Measurements from ENCODE around the gene MVB12A. TPM values are rescaled to one million over a fixed set of nuclear protein-coding genes. Genes with fewer than 3 reads are reported as not detected.

The MVB12A gene
- total and polyA plus RNA-seq, 9 of the 15 experiments (the other 6 are each of a cell fraction or from before 2014, with no cell fraction given), result 1.2 to 46.2 (median 22.4) TPM

DNA sequence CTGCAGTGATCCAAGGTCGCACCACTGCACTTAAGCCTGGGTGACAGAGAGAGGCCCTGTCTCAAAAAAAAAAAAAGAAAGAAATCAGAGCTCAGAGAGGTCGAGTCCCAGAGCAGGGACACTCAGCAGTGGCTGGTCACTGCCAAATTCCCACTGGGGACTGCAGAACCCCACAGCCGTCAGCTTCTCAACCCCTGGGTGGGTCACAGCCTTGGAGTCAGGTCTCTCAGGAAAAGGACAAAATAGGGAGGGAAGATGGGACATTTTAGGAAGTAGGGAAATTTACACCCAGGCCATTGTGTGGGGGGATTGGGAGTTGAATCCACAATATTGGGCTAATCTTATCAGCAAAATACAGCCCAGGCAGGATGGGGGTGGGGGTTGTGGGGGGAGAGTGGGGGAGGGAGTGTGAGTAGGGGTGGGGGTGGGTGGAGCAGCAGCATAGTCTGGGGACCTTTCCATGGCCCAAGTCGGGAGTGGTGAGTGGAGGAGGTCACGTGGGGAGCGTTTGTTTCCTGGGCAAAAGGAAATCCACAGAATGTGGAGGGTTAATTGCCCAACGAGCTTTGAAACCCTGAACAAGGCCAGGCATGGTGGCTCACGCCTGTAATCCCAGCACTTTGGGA, 20.8 kb upstream of the MVB12A start (continued):
- TF ChIP-seq, protein P1, sequence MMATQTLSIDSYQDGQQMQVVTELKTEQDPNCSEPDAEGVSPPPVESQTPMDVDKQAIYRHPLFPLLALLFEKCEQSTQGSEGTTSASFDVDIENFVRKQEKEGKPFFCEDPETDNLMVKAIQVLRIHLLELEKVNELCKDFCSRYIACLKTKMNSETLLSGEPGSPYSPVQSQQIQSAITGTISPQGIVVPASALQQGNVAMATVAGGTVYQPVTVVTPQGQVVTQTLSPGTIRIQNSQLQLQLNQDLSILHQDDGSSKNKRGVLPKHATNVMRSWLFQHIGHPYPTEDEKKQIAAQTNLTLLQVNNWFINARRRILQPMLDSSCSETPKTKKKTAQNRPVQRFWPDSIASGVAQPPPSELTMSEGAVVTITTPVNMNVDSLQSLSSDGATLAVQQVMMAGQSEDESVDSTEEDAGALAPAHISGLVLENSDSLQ (IDR thresholded peaks at IDR 0.05), result no peak
- no peak for TF ChIP-seq FUS (optimal IDR thresholded peaks at IDR 0.05; ENCODE audit: low read depth, low read length)
- no peak for TF ChIP-seq CHD2 (IDR thresholded peaks at IDR 0.05; ENCODE audit: low read depth, low read length)
- TF ChIP-seq ZNF444 (CRISPR knock-in tag; IDR thresholded peaks at IDR 0.05), result no peak
- TF ChIP-seq ZKSCAN3 (CRISPR knock-in tag; IDR thresholded peaks at IDR 0.05), result no peak
- TF ChIP-seq PHF8 (IDR thresholded peaks at IDR 0.05; ENCODE audit: borderline replicate concordance, low read length), result no peak
- no peak for TF ChIP-seq TRIM28 (IDR thresholded peaks at IDR 0.05)
- no peak for TF ChIP-seq NR2F6 (CRISPR knock-in tag; IDR thresholded peaks at IDR 0.05)
- TF ChIP-seq, protein P2, sequence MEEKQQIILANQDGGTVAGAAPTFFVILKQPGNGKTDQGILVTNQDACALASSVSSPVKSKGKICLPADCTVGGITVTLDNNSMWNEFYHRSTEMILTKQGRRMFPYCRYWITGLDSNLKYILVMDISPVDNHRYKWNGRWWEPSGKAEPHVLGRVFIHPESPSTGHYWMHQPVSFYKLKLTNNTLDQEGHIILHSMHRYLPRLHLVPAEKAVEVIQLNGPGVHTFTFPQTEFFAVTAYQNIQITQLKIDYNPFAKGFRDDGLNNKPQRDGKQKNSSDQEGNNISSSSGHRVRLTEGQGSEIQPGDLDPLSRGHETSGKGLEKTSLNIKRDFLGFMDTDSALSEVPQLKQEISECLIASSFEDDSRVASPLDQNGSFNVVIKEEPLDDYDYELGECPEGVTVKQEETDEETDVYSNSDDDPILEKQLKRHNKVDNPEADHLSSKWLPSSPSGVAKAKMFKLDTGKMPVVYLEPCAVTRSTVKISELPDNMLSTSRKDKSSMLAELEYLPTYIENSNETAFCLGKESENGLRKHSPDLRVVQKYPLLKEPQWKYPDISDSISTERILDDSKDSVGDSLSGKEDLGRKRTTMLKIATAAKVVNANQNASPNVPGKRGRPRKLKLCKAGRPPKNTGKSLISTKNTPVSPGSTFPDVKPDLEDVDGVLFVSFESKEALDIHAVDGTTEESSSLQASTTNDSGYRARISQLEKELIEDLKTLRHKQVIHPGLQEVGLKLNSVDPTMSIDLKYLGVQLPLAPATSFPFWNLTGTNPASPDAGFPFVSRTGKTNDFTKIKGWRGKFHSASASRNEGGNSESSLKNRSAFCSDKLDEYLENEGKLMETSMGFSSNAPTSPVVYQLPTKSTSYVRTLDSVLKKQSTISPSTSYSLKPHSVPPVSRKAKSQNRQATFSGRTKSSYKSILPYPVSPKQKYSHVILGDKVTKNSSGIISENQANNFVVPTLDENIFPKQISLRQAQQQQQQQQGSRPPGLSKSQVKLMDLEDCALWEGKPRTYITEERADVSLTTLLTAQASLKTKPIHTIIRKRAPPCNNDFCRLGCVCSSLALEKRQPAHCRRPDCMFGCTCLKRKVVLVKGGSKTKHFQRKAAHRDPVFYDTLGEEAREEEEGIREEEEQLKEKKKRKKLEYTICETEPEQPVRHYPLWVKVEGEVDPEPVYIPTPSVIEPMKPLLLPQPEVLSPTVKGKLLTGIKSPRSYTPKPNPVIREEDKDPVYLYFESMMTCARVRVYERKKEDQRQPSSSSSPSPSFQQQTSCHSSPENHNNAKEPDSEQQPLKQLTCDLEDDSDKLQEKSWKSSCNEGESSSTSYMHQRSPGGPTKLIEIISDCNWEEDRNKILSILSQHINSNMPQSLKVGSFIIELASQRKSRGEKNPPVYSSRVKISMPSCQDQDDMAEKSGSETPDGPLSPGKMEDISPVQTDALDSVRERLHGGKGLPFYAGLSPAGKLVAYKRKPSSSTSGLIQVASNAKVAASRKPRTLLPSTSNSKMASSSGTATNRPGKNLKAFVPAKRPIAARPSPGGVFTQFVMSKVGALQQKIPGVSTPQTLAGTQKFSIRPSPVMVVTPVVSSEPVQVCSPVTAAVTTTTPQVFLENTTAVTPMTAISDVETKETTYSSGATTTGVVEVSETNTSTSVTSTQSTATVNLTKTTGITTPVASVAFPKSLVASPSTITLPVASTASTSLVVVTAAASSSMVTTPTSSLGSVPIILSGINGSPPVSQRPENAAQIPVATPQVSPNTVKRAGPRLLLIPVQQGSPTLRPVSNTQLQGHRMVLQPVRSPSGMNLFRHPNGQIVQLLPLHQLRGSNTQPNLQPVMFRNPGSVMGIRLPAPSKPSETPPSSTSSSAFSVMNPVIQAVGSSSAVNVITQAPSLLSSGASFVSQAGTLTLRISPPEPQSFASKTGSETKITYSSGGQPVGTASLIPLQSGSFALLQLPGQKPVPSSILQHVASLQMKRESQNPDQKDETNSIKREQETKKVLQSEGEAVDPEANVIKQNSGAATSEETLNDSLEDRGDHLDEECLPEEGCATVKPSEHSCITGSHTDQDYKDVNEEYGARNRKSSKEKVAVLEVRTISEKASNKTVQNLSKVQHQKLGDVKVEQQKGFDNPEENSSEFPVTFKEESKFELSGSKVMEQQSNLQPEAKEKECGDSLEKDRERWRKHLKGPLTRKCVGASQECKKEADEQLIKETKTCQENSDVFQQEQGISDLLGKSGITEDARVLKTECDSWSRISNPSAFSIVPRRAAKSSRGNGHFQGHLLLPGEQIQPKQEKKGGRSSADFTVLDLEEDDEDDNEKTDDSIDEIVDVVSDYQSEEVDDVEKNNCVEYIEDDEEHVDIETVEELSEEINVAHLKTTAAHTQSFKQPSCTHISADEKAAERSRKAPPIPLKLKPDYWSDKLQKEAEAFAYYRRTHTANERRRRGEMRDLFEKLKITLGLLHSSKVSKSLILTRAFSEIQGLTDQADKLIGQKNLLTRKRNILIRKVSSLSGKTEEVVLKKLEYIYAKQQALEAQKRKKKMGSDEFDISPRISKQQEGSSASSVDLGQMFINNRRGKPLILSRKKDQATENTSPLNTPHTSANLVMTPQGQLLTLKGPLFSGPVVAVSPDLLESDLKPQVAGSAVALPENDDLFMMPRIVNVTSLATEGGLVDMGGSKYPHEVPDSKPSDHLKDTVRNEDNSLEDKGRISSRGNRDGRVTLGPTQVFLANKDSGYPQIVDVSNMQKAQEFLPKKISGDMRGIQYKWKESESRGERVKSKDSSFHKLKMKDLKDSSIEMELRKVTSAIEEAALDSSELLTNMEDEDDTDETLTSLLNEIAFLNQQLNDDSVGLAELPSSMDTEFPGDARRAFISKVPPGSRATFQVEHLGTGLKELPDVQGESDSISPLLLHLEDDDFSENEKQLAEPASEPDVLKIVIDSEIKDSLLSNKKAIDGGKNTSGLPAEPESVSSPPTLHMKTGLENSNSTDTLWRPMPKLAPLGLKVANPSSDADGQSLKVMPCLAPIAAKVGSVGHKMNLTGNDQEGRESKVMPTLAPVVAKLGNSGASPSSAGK (IDR thresholded peaks at IDR 0.05), result no peak
- TF ChIP-seq, protein P3, sequence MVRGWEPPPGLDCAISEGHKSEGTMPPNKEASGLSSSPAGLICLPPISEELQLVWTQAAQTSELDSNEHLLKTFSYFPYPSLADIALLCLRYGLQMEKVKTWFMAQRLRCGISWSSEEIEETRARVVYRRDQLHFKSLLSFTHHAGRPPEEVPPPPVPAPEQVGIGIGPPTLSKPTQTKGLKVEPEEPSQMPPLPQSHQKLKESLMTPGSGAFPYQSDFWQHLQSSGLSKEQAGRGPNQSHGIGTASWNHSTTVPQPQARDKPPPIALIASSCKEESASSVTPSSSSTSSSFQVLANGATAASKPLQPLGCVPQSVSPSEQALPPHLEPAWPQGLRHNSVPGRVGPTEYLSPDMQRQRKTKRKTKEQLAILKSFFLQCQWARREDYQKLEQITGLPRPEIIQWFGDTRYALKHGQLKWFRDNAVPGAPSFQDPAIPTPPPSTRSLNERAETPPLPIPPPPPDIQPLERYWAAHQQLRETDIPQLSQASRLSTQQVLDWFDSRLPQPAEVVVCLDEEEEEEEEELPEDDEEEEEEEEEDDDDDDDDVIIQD (CRISPR knock-in tag; IDR thresholded peaks at IDR 0.05), result no peak
- no peak for TF ChIP-seq ZNF274 (IDR thresholded peaks at IDR 0.05; ENCODE audit: borderline replicate concordance, low read depth, low read length)
- no peak for TF ChIP-seq CAMTA2 (CRISPR knock-in tag; conservative IDR thresholded peaks at IDR 0.05)
- TF ChIP-seq, protein P4, sequence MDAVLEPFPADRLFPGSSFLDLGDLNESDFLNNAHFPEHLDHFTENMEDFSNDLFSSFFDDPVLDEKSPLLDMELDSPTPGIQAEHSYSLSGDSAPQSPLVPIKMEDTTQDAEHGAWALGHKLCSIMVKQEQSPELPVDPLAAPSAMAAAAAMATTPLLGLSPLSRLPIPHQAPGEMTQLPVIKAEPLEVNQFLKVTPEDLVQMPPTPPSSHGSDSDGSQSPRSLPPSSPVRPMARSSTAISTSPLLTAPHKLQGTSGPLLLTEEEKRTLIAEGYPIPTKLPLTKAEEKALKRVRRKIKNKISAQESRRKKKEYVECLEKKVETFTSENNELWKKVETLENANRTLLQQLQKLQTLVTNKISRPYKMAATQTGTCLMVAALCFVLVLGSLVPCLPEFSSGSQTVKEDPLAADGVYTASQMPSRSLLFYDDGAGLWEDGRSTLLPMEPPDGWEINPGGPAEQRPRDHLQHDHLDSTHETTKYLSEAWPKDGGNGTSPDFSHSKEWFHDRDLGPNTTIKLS (IDR thresholded peaks at IDR 0.05; ENCODE audit: borderline replicate concordance, low read depth), result no peak
